ENCODE measurements around the gene PRDM10.

DNA sequence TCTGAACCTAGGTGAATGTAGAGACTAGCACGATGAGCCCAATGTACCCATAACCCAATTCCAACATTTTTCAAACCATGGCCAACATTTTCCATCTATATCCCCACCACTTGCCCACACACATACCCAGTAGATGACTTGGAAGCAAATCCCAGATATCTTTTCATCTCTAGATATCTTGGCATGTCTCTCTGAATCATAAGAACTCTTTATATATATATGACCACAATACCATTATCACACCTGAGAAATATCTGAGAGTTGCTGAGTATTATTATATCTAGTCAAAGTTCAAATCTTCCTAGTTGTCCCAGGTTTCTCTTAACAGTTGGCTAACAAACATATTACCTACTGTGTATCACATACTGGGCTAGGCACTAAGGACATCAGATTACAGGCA is 69.4 kb downstream of the PRDM10 start:
- TF ChIP-seq CTCF (IDR thresholded peaks at IDR 0.05; ENCODE audit: low read depth, low read length): no peak
- no peak for TF ChIP-seq EZH2phosphoT487 (IDR thresholded peaks at IDR 0.05; ENCODE audit: low read depth)
